Tibial nerve (tissue), 4 donors: ENCODE results near the gene NID2. TPM values are rescaled to one million over a fixed set of nuclear protein-coding genes. Genes with fewer than 3 reads are reported as not detected.

ENCODE experiments used
- DNase-seq, 2 donors: peaks; one replicate each; pipeline ENCODE4 v3.0.0-alpha.2; 2019; ENCODE audit warnings: low spot score in 2 of 2
- H3K27ac ChIP-seq, 4 donors: fragments of 200-600 bp; sonication (generic) in 3 of 4; one replicate each; pipeline ENCODE4 v1.5.1; 2017 to 2019; ENCODE audit warnings: mild to moderate bottlenecking in 1 of 4
- H3K27me3 ChIP-seq, 2 donors: fragments of 200-600 bp; sonication (generic) in 1 of 2; one replicate each; pipeline versions ENCODE4 v1.5.1 to v1.6.0; 2017 to 2019
- H3K36me3 ChIP-seq, 3 donors: fragments of 200-600 bp; sonication (generic); one replicate each; pipeline ENCODE4 v1.5.1; 2018 to 2019
- H3K4me1 ChIP-seq, 4 donors: fragments of 200-600 bp; sonication (generic) in 3 of 4; one replicate each; pipeline ENCODE4 v1.5.1; 2017 to 2019
- H3K4me3 ChIP-seq, 4 donors: fragments of 200-600 bp; sonication (generic) in 3 of 4; one replicate each; pipeline ENCODE4 v1.5.1; 2017 to 2019; ENCODE audit warnings: mild to moderate bottlenecking in 1 of 4, moderate library complexity in 1 of 4
- H3K9me3 ChIP-seq, 4 donors: fragments of 200-600 bp; sonication (generic) in 3 of 4; one replicate each; pipeline ENCODE4 v1.5.1; 2017 to 2019
- CTCF ChIP-seq, 5 experiments: fragments of 200-600 bp in 3 of 5; fragments of 450-650 bp in 2 of 5; sonication (generic) in 3 of 5; IDR thresholded peaks; one replicate each; pipeline ENCODE4 v1.5.1; 2016 to 2019; ENCODE audit warnings: antibody characterized with exemption in 5 of 5, mild to moderate bottlenecking in 3 of 5, moderate library complexity in 2 of 5
- EP300 ChIP-seq, 2 donors: sonication (generic); formaldehyde crosslinking; IDR thresholded peaks; one replicate each; pipeline ENCODE4 v1.6.1; 2017; ENCODE audit warnings: antibody characterized with exemption in 2 of 2, mild to moderate bottlenecking in 1 of 2
- POLR2A ChIP-seq, 2 donors: fragments of 450-650 bp; IDR thresholded peaks; one replicate each; pipeline ENCODE4 v1.6.1; 2017; ENCODE audit warnings: antibody characterized with exemption in 2 of 2, mild to moderate bottlenecking in 2 of 2, moderate library complexity in 2 of 2
- WGBS, 2 donors: methylation state at CpG; one replicate each; pipeline ENCODE4 v1.1.5; 2018; 5-methylcytosine and 5-hydroxymethylcytosine counted together
- total RNA-seq, 4 donors: library from RNA; depleted of rRNA; stranded (reverse); fragments of >200 nt; gene quantifications; one replicate each; pipeline ENCODE4 v1.1.0, GENCODE V29; 2016

NID2 gene
- total RNA-seq, 4 donors from 2014 or later: 61.4 to 90.0 (median 79.4) TPM

GRCh38 chr14:51969852-51970540, 98.9 kb downstream of the NID2 start:
- no peak for DNase-seq
- 47 to 51% methylated on average over 6 of the region's 6 CpGs for WGBS, 2 donors
- peaks cover 0 to 12% (median 0%) of the 10 kb centered on the region in 4 donors for H3K4me1 ChIP-seq
- peaks cover 0 to 3% (median 0%) of the 10 kb centered on the region in 3 donors for H3K36me3 ChIP-seq
- no peak overlapping the region for H3K4me3 ChIP-seq
- H3K27me3 ChIP-seq: no peaks in the 10 kb centered on the region
- peak overlapping the region in 3 of 4 donors; percentile 10 to 68 (median 51) for H3K27ac ChIP-seq
- no peaks in the 10 kb centered on the region for H3K9me3 ChIP-seq
- TF ChIP-seq EP300 (IDR thresholded peaks at IDR 0.05) (no peak), CTCF (IDR thresholded peaks at IDR 0.05) (no peak), POLR2A (IDR thresholded peaks at IDR 0.05) (no peak)

GRCh38 chr14:51967521-51967920, 101.3 kb downstream of the NID2 start:
- Histone ChIP-seq H3K4me1 (peaks cover 0 to 35% (median 3%) of the 10 kb centered on the region in 4 donors), H3K9me3 (no peaks in the 10 kb centered on the region), H3K27me3 (no peaks in the 10 kb centered on the region), H3K4me3 (no peak overlapping the region), H3K36me3 (peaks cover 0 to 3% (median 0%) of the 10 kb centered on the region in 3 donors), H3K27ac (peak overlapping the region in 2 of 4 donors; percentile 68 to 83)
- TF ChIP-seq EP300 (IDR thresholded peaks at IDR 0.05) (no peak), POLR2A (IDR thresholded peaks at IDR 0.05) (no peak), CTCF (IDR thresholded peaks at IDR 0.05) (no peak)
- 72 to 76% methylated on average over 2 of the region's 2 CpGs for WGBS, 2 donors
- no peak for DNase-seq

- Histone ChIP-seq H3K4me3 (peak overlapping the region in 2 of 4 donors; percentile 11 to 36), H3K4me1 (peaks cover 0 to 41% (median 10%) of the 10 kb centered on the region in 4 donors), H3K27me3 (no peaks in the 10 kb centered on the region), H3K9me3 (peaks cover 0 to 12% (median 1%) of the 10 kb centered on the region in 4 donors), H3K36me3 (peaks cover 0 to 17% (median 0%) of the 10 kb centered on the region in 3 donors), H3K27ac (peak overlapping the region; percentile 31 to 90 (median 68))
- DNase-seq: no peak
- 15 to 18% methylated on average over 4 of the region's 4 CpGs for WGBS, 2 donors
- peak in 1 of 2 donors; percentile 57 for TF ChIP-seq EP300 (IDR thresholded peaks at IDR 0.05)
- peak in 1 of 2 donors; percentile 12 for TF ChIP-seq POLR2A (IDR thresholded peaks at IDR 0.05)
- no peak for TF ChIP-seq CTCF (IDR thresholded peaks at IDR 0.05)
Measured at GRCh38 chr14:51963286-51963685, 105.6 kb downstream of the NID2 start.

- Histone ChIP-seq H3K27ac (peak overlapping the region; percentile 31 to 90 (median 68)), H3K27me3 (no peaks in the 10 kb centered on the region), H3K36me3 (peaks cover 0 to 20% (median 0%) of the 10 kb centered on the region in 3 donors), H3K4me3 (peak overlapping the region in 1 of 4 donors; percentile 36), H3K4me1 (peaks cover 0 to 39% (median 10%) of the 10 kb centered on the region in 4 donors), H3K9me3 (peaks cover 0 to 17% (median 2%) of the 10 kb centered on the region in 4 donors)
- 25 to 27% methylated on average over 2 of the region's 3 CpGs for WGBS, 2 donors
- DNase-seq: no peak
- no peak for TF ChIP-seq CTCF (IDR thresholded peaks at IDR 0.05)
- no peak for TF ChIP-seq EP300 (IDR thresholded peaks at IDR 0.05)
- TF ChIP-seq POLR2A (IDR thresholded peaks at IDR 0.05): no peak
Measured at GRCh38 chr14:51962711-51963110, 106.1 kb downstream of the NID2 start.

- H3K27ac ChIP-seq: peak overlapping the region in 2 of 4 donors; percentile 83 to 90
- no peaks in the 10 kb centered on the region for H3K27me3 ChIP-seq
- H3K36me3 ChIP-seq: peaks cover 0 to 35% (median 0%) of the 10 kb centered on the region in 3 donors
- no peak for TF ChIP-seq POLR2A (IDR thresholded peaks at IDR 0.05)
- DNase-seq: no peak
- H3K4me3 ChIP-seq: no peak overlapping the region
- H3K9me3 ChIP-seq: peaks cover 0 to 20% (median 2%) of the 10 kb centered on the region in 4 donors
- peaks cover 0 to 40% (median 10%) of the 10 kb centered on the region in 4 donors for H3K4me1 ChIP-seq
Measured at GRCh38 chr14:51960866-51961265, 108.0 kb downstream of the NID2 start.
